ENCODE results near the gene TMEM38A.
A peak's percentile ranks its signal among the peaks of the same experiment; 100 is the strongest.

The TMEM38A gene

GRCh38 chr19:16621165-16621800, 39.7 kb upstream of the TMEM38A start:
- DNase-seq = no peak
- Histone ChIP-seq H3K4me2 (ENCODE audit: low read depth, low read length) (no peak overlapping the region), H3K27ac (ENCODE audit: low read length) (no peak overlapping the region), H3K36me3 (replicated peaks; ENCODE audit: insufficient read depth, low read length) (no peaks in the 10 kb centered on the region; the same call in 1 of the 2 replicates), H3K9ac (ENCODE audit: low read length) (no peak overlapping the region), H3K4me1 (ENCODE audit: low read length) (peaks cover 27% of the 10 kb centered on the region), H3F3A (ENCODE audit: insufficient read depth, low read length) (peaks cover 8% of the 10 kb centered on the region; the same call in 1 of the 2 replicates), H3K79me2 (ENCODE audit: low read length) (peaks cover 100% of the 10 kb centered on the region), H3K4me3 (ENCODE audit: low read length) (no peak overlapping the region), H3K27me3 (replicated peaks; ENCODE audit: insufficient read depth, low read length) (no peaks in the 10 kb centered on the region), H3K9me2 (replicated peaks; ENCODE audit: insufficient read depth, low read length) (no peaks in the 10 kb centered on the region), H4K20me1 (ENCODE audit: insufficient read depth, low read length) (peaks cover 88% of the 10 kb centered on the region), H2AFZ (ENCODE audit: low read length) (no peak overlapping the region), H3K9me3 (replicated peaks; ENCODE audit: insufficient read depth, low read length) (no peaks in the 10 kb centered on the region)
- TF ChIP-seq CTCF (IDR thresholded peaks at IDR 0.05; ENCODE audit: low read length) = no peak
- no peak for TF ChIP-seq EZH2phosphoT487 (IDR thresholded peaks at IDR 0.05; ENCODE audit: low read length)
- no peak for TF ChIP-seq EZH2 (optimal IDR thresholded peaks at IDR 0.05; ENCODE audit: low read depth, low read length)

- Histone ChIP-seq H3K36me3 (replicated peaks; ENCODE audit: insufficient read depth, low read length) (no peaks in the 10 kb centered on the region; the same call in 1 of the 2 replicates), H3F3A (ENCODE audit: insufficient read depth, low read length) (peaks cover 8% of the 10 kb centered on the region; the same call in 1 of the 2 replicates), H2AFZ (ENCODE audit: low read length) (no peak overlapping the region), H3K27ac (ENCODE audit: low read length) (no peak overlapping the region; the same call in 1 of the 2 replicates), H3K4me3 (ENCODE audit: low read length) (no peak overlapping the region), H3K9ac (ENCODE audit: low read length) (0 out of 2 replicates have a peak overlapping the region, but pooled peaks have one; percentile 7), H3K9me2 (replicated peaks; ENCODE audit: insufficient read depth, low read length) (no peaks in the 10 kb centered on the region), H4K20me1 (ENCODE audit: insufficient read depth, low read length) (peaks cover 74% of the 10 kb centered on the region), H3K9me3 (replicated peaks; ENCODE audit: insufficient read depth, low read length) (no peaks in the 10 kb centered on the region), H3K79me2 (ENCODE audit: low read length) (peaks cover 98% of the 10 kb centered on the region), H3K27me3 (replicated peaks; ENCODE audit: insufficient read depth, low read length) (no peaks in the 10 kb centered on the region), H3K4me1 (ENCODE audit: low read length) (peaks cover 30% of the 10 kb centered on the region), H3K4me2 (ENCODE audit: low read depth, low read length) (no peak overlapping the region)
- DNase-seq = no peak
- TF ChIP-seq EZH2 (optimal IDR thresholded peaks at IDR 0.05; ENCODE audit: low read depth, low read length) (no peak), CTCF (IDR thresholded peaks at IDR 0.05; ENCODE audit: low read length) (no peak), EZH2phosphoT487 (IDR thresholded peaks at IDR 0.05; ENCODE audit: low read length) (no peak)
Observed at GRCh38 chr19:16623066-16623465, 37.9 kb upstream of the TMEM38A start.

- H3K27ac ChIP-seq (ENCODE audit: low read length) = peak overlapping the region; percentile 34; the same call in 1 of the 2 replicates
- H3K79me2 ChIP-seq (ENCODE audit: low read length) = peaks cover 92% of the 10 kb centered on the region
- H3K9ac ChIP-seq (ENCODE audit: low read length) = peak overlapping the region; percentile 9; the same call in 1 of the 2 replicates
- peaks cover 10% of the 10 kb centered on the region; the same call in 1 of the 2 replicates for H3F3A ChIP-seq (ENCODE audit: insufficient read depth, low read length)
- TF ChIP-seq EZH2 (optimal IDR thresholded peaks at IDR 0.05; ENCODE audit: low read depth, low read length) = no peak
- peak; percentile 41 for TF ChIP-seq CTCF (IDR thresholded peaks at IDR 0.05; ENCODE audit: low read length)
- H3K4me3 ChIP-seq (ENCODE audit: low read length) = no peak overlapping the region
- no peaks in the 10 kb centered on the region for H3K9me2 ChIP-seq (replicated peaks; ENCODE audit: insufficient read depth, low read length)
- H2AFZ ChIP-seq (ENCODE audit: low read length) = no peak overlapping the region
- peaks cover 30% of the 10 kb centered on the region for H3K4me1 ChIP-seq (ENCODE audit: low read length)
- H3K4me2 ChIP-seq (ENCODE audit: low read depth, low read length) = peak overlapping the region; percentile 18; the same call in 1 of the 2 replicates
- no peaks in the 10 kb centered on the region for H3K9me3 ChIP-seq (replicated peaks; ENCODE audit: insufficient read depth, low read length)
- H3K36me3 ChIP-seq (replicated peaks; ENCODE audit: insufficient read depth, low read length) = no peaks in the 10 kb centered on the region; the same call in 1 of the 2 replicates
- DNase-seq = peak; percentile 63
- H4K20me1 ChIP-seq (ENCODE audit: insufficient read depth, low read length) = peaks cover 69% of the 10 kb centered on the region
- H3K27me3 ChIP-seq (replicated peaks; ENCODE audit: insufficient read depth, low read length) = no peaks in the 10 kb centered on the region
Observed at GRCh38 chr19:16623576-16623975, 37.4 kb upstream of the TMEM38A start.
